NCI-H1694 (cell line): ENCODE measurements around the gene HS6ST2.

Experiments used
- DNase-seq: peaks from one replicate; lab custom pipeline; 2025; lab: John Stamatoyannopoulos, UW

HS6ST2 gene

DNA sequence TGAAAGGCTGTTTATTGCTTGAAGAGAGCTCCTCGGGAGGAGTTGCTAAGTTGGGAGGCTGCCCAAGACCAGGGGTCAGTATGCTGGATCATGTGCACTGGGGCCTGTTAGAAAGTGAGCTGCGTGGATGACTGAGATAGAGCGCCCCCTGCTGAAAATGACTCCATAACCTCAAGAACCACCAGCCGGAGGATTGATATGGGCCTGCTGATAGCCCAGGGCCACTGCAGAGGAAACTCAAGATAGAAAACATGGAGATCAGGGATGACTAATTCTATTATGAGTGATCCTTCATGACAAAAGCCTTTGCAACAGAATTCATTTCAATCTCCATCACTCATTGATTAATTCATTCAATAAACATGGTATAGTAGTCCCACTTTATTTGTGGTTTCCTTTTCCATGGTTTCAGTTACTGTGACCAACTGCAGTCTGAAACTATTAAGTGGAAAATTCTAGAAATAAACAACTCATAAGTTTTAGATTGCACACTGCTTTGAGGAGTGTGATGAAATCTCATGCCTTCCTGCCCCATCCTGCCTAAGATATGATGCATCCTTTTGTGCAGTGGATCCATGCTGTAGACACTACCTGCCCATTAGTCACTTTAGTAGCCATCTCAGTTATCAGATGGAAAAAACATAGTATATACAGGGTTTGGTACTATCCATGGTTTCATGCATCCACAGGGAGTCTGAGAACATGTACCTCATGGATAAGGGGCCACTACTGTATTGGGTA lies 342.9 kb downstream of the HS6ST2 start:
- peak; percentile 29 for DNase-seq

DNA sequence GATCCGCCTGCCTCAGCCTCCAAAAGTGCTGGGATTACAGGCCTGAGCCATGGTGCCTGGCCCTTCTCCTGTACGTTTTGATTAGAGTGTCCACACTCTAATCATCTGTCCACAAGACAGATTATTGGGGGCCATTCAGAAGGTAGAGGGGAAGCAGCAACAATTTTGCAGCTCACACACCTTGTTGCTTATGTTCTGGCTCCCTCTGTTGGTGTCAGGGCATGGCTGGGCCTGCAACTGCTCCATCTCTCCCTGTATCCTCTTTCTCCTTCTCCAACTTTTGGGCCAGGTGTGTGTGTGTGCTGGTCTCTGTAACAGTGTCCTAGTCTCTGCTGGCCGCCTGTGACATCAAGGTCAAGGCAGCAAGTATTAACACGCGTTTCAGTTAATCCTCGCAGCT lies 344.1 kb downstream of the HS6ST2 start:
- no peak for DNase-seq

DNA sequence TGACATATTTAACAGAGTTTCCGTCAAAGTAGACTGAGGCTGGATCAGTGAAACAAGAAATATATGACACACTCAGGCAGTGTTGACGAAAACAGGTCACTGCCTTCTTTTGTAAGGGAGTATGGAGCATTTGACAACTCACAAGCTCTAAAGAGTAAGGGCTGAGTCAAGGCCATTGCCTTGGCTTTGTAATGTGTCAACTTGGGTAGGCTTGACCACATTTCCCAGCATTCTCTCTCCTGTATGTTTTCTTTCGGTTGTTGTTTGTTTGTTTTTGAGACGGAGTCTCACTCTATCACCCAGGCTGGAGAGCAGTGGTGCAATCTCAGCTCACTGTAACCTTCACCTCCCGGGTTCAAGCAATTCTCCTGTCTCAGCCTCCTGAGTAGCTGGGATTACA lies 344.6 kb downstream of the HS6ST2 start:
- no peak for DNase-seq

DNA sequence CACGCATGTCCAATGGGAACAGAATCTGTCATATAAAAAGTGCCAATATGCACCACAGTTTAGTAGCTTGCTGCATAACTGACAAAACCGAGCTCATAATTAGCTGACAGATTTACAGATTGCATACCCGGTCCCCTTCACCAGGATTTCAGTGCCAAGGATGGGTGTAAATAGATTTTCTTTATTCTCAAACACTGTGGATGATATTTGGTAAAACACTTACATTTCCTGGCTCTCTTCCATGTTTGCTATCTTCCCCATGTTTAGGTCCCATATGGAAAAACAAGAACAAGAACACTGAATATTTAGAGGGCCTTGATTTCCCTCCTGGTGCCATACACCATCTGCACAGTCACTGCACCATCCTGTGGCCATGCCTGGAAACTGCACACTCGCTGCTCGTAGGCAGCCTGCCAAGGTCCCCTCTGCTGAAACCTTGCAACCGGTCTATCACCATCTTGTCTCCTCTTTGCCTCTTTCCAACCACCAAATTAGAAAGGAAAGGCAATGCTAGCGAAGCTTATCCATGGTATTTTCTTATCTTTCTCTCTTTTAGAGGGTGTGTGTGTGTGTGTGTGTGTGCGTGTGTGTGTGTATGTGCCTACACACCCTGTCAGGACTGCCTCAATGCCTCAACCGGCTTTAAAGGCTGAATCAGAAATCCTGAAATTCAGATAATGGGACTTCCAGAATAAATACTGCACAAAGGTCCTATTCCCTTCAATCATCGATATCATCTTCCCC lies 345.4 kb downstream of the HS6ST2 start:
- peak; percentile 66 for DNase-seq

DNA sequence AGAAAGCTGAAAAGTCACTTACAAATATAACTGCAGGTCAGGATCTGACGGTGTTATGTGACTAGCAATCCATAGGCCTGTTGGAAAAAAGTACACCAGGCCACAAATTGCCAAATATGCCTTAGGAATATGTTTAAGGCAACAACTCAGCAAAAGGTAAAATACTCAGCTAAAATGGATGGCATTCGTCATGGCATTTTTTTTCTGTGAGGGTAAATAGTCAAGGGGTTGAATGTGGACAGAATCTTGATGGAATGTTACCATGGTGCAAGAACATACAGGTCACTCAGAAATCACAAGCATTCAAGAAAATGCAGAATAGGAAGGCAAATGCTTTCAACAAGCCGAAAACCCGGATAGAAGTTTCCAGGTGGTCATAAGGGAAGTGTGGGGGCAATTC lies 347.9 kb downstream of the HS6ST2 start:
- DNase-seq: no peak

DNA sequence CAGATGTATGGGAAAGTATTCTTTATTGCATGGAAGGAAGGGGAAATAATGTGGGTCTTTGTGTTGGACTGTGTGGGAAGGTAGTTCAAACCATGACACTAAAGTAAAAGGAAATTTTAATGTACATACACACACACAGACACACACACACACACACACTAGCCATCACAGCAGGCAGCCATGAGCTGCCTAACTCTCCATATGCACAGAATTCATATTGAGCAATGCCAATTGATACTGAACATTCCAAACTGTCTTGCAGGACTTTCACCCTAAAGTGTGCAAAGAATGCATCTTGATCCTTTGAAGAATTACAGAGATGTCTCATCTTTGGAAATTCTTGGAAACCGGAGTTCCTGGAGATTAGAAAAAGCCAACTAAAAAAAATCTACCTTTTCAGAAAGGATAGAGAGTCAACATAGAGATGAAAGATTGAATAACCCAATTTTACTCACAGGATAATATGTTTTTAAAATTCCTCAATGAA lies 349.0 kb downstream of the HS6ST2 start:
- no peak for DNase-seq

DNA sequence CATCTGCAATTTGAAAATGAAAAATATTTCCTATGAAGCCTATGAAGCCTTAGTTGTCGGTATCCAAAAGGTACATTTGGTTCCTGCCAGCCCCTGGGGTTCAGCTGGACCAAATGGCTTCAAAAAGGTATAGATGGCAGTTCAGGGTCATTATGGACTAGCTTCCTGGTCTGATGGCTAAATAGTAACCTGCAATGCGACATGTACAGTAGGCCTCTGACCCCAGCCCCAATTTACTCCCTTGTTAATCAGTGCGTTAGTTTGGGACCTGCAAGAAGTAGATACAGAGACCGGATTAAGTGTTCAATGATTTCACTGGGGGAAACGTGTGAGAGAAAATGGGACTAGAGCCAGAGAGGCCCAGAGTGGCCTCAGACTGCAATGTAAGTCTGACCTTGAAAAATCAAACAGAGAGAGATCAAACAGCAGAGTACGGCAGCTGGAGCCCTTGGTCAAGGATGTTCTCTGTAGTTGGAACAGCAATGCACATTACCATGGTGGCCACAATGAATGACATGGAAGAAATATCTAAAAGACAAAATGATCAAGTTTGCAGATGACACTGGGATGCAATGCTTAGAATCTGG lies 354.6 kb downstream of the HS6ST2 start:
- no peak for DNase-seq

DNA sequence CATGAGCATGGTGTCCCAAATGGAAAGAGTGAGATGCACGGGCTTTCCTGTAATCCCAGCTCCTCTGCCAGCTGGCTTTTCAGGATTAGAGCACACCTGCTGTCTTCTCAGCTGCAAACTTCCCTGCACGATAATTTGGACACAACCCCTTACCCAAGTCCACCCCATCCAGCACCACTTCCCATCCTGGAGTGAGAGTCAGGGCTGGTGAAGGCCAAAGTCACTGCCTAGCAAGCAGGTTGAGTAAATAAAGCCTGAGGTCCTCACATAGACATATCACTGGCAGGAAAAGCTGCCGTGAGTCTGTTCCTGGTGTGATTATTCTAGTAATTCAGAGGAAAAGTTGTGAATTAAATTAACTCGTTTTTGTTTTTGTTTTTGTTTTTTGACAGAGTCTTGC lies 355.7 kb downstream of the HS6ST2 start:
- no peak for DNase-seq

DNA sequence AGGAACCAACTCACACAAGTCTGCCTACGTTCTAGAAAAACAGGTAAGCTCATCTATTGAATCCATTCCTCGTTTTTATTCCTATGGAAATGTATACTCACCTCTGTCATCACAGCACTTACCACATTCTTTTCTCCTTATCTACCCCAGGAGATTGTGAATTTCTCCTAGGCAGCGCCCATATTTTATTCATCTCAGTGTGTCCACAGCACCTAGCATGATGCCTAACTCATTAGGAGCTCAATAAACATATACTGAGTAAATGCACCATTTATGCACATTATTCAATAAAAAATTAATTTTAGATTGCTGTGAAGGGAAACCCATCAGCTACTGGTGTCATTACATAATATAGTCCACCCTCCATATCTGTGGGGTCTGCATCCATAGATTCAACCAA lies 363.4 kb downstream of the HS6ST2 start:
- no peak for DNase-seq

DNA sequence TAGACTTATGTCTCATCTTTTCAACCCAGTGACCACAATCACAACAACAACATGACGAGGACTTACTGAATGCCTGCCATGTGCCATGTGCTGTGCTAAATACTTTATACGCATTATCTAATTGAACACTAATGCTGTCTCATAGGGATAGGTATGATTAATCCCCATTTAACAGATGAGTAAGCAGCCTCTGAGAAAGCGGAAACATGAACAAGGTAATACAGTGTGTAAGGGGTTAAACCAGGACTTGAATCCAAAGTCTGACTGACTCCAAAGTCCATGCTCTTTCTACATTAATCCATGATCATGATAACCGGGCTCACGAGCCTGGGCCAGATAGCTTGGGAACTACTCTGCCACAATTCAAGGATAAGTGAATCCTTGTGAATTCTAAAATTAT lies 364.3 kb downstream of the HS6ST2 start:
- no peak for DNase-seq

DNA sequence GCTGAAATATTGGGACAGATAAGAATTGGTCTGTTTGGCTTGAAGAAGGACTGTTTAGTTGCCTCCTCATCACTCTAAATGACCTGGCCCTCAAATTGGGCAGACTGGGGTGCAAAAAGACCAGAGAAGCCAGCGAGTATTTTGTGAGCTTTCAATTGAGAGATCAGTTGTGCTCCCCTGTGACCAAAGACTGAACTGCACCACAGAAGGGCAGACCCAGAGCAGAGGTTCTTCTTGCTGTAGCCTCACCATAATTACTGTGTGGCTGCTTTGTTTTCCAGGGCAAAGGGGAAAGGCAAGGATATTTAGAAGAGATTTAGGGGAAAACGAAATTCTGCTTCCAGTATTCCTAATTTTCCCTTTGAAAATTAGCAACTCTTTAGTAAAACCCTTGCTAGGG lies 365.5 kb downstream of the HS6ST2 start:
- DNase-seq: no peak

DNA sequence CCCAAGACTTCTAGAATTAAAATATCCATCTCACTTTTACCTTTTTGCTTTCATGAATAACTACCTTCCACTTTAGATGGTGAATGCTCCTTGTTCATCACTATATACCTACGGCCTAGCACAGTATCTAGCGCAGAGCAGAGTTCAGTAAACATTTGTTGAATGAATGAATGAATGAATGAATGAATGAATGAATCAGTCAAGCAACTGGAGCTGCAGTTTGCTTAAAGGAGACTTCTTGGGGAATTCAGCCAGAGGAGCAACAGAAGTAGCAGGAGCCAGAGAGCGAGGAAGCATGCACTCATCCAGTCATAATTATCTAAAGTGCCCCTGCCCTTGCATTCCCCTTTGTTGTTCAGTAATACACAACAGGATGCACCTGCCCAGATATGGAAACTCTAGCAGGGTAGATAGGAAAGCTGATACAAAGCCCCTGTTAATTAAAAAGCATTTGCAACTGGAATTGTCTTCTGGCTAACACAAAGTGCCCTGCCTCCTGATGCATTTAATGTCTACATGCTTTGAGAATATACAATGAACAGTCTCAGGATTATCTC lies 366.6 kb downstream of the HS6ST2 start:
- no peak for DNase-seq

DNA sequence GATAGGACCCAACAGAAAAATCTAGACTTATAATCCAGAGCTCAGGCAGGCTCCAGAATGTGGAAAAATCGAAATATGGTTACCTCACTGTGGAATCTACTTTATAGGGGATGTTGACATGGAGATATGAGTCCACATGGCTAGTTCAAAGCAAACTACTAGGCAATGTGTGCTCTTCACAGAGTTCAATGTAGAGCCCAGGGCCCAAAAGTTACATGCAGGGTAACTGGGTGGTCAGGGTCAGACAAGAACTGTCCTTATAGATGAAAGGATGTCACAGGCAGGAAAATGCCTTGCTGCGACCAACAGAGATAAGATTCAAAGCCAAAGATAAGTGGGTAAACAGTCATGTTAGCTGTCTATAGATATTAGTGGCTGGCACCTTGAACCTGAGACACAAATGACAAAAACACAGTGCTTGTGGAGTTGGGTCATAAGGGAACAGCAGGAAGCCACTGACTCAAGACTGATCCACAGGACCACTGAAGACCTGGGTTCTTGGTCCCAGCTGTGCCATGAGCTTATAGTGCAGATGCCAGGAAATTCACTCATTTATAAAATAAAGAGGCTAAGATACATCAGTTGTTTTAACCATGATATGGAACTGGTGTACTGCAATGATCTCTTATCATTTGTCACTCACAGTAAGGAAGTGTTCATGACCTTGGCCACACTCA lies 367.9 kb downstream of the HS6ST2 start:
- no peak for DNase-seq

DNA sequence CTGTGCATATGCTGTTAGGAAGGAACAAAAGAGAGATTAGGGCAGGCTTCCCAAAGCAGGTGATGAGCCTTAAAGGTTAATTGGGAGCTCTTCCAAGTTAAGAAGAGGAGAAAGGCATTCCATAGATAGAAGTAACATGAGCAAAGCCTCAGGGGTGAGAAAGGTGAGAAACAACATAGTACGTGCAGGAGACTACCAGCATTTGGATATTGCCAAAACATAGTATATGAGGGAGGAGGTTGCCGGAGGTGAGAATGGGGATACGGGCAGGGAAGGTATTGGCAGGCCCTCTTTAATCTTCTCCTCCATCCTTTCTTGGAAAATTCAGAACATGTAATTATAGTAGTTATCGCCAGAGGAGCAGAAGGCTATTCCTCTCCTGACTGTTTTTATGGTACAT lies 373.5 kb downstream of the HS6ST2 start:
- DNase-seq: no peak

DNA sequence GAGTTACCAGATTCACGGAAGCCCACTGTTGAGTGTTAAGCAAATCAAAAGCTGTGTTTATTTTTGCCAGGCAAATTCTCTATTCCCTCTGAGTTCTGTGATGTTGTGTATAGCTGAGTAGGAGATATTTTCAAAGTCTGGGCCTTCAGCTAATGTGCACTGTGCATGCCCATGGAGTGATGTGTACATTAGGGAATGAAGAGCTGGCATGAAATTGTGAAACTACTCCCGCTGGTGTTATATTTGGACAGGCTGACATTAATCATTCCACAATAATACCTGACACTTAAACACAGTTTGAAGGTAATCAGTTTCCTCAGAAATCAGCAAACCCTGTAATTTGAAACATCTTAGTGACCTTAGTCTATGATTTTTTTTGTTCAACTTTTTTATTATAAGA lies 381.5 kb downstream of the HS6ST2 start:
- no peak for DNase-seq
